K562 (cell line): ENCODE measurements around the gene NSMF. TPM values are rescaled to one million over a fixed set of nuclear protein-coding genes. Genes with fewer than 3 reads are reported as not detected.

Source experiments
- ATAC-seq: fragments of 200-7000 bp; cut with Tn5 transposase; 3 replicates; pipeline ENCODE4 v1.9.1; 2020; ENCODE audit warnings: moderate library complexity
- BruUV-seq: library from RNA; stranded (reverse); fragments of 400-500 nt; replicated peaks from 2 replicates; lab custom pipeline; 2021; lab: Mats Ljungman, UMichigan
- CTCF ChIA-PET: fragments of 300-600 bp; formaldehyde crosslinking; extraction: SDS; loops from one replicate; lab custom pipeline; 2021; ENCODE audit warnings: low intra/inter-chr PET ratio; lab: Yijun Ruan, JAX
- POLR2A ChIA-PET: fragments of 300-600, 350-650 bp; sonication (Branson Sonifier 250); formaldehyde crosslinking; extraction: SDS; loops from one replicate; lab custom pipeline; 2021; ENCODE audit warnings: antibody characterized with exemption, inconsistent platforms; lab: Yijun Ruan, JAX
- DNase-seq, 4 experiments: peaks; one replicate each; pipeline versions ENCODE4 v3.0.0 to v3.0.0-alpha.2; 2011 to 2018; ENCODE audit warnings: low spot score in 3 of 4, mixed read lengths in 3 of 4; ENCODE audit errors: extremely low read depth in 1 of 4
- FAIRE-seq: peaks from 2 replicates; lab custom pipeline; 2011; peaks lifted over from hg19 to GRCh38; lab: Jason Lieb, UNC
- H2AFZ ChIP-seq: 2 replicates; pipeline ENCODE4 v1.6.0; 2011; ENCODE audit warnings: low read depth, low read length, control low read depth, inconsistent platforms
- H3K27ac ChIP-seq: fragments of 200-600 bp; 3 replicates; pipeline ENCODE4 v1.8.0; 2011; ENCODE audit warnings: low read depth, mild to moderate bottlenecking, control low read depth, inconsistent platforms, low read length, moderate library complexity, mixed read lengths; ENCODE audit errors: extremely low read depth
- H3K27me3 ChIP-seq, 2 experiments: fragments of 300-600 bp in 1 of 2; 2 replicates in 1 of 2; 3 replicates in 1 of 2; pipeline versions ENCODE4 v1.6.0 to v1.8.0; 2011; ENCODE audit warnings: inconsistent platforms in 2 of 2, low read length in 2 of 2, mild to moderate bottlenecking in 1 of 2, mixed read lengths in 1 of 2, moderate library complexity in 1 of 2; ENCODE audit not compliant: control insufficient read depth in 2 of 2, insufficient read depth in 2 of 2
- H3K36me3 ChIP-seq: fragments of 300-600 bp; 3 replicates; pipeline ENCODE4 v1.8.0; 2011; ENCODE audit warnings: mild to moderate bottlenecking, low read length, inconsistent platforms; ENCODE audit not compliant: control insufficient read depth, insufficient read depth
- H3K4me1 ChIP-seq, 2 experiments: fragments of 200-600 bp in 1 of 2; replicated peaks in 1 of 2; 2 replicates in 1 of 2; 3 replicates in 1 of 2; pipeline versions ENCODE4 v1.5.1 to v1.8.0; 2011; ENCODE audit warnings: inconsistent platforms in 2 of 2, low read length in 2 of 2, mild to moderate bottlenecking in 1 of 2, mixed read lengths in 1 of 2, moderate library complexity in 1 of 2; ENCODE audit not compliant: control insufficient read depth in 2 of 2, insufficient read depth in 2 of 2
- H3K4me2 ChIP-seq: 2 replicates; pipeline ENCODE4 v1.6.1; 2011; ENCODE audit warnings: low read length, control low read depth, inconsistent platforms, mixed read lengths; ENCODE audit not compliant: insufficient read depth
- H3K4me3 ChIP-seq: fragments of 200-600 bp; sonication (generic), shearing (Covaris generic); 2 replicates; pipeline ENCODE4 v1.5.1; 2016; ENCODE audit warnings: control low read depth, inconsistent platforms
- H3K79me2 ChIP-seq: fragments of 200-600 bp; 3 replicates; pipeline ENCODE4 v1.8.0; 2011; ENCODE audit warnings: low read length, inconsistent platforms; ENCODE audit not compliant: control insufficient read depth, insufficient read depth
- H3K9ac ChIP-seq, 2 experiments: 2 replicates each; pipeline versions ENCODE4 v1.6.0 to v1.6.1; 2011; ENCODE audit warnings: low read depth in 2 of 2, low read length in 2 of 2, control low read depth in 1 of 2, inconsistent platforms in 1 of 2, mild to moderate bottlenecking in 1 of 2, mixed read lengths in 1 of 2; ENCODE audit not compliant: insufficient read depth in 1 of 2
- H3K9me1 ChIP-seq: one replicate; pipeline ENCODE4 v1.6.0; 2011; ENCODE audit warnings: inconsistent platforms, mild to moderate bottlenecking, low read length, moderate library complexity; ENCODE audit not compliant: control insufficient read depth, insufficient read depth
- H3K9me3 ChIP-seq: replicated peaks from 2 replicates; pipeline ENCODE4 v1.5.1; 2011; ENCODE audit warnings: low read depth, low read length, inconsistent platforms; ENCODE audit not compliant: control insufficient read depth, insufficient read depth
- H4K20me1 ChIP-seq: replicated peaks from 2 replicates; pipeline ENCODE4 v1.6.1; 2011; ENCODE audit warnings: low read length, inconsistent platforms, mixed read lengths; ENCODE audit not compliant: control insufficient read depth, insufficient read depth
- EGR1 ChIP-seq: fragments of 450-650 bp; conservative IDR thresholded peaks from 2 replicates; pipeline ENCODE4 v1.6.1; 2017; ENCODE audit warnings: mild to moderate bottlenecking
- HNRNPL ChIP-seq: fragments of 200-400 bp; formaldehyde crosslinking; IDR thresholded peaks from 2 replicates; pipeline ENCODE4 v1.6.1; 2017; ENCODE audit warnings: low read depth, mild to moderate bottlenecking, low read length
- POLR2G ChIP-seq: fragments of 200-400 bp; formaldehyde crosslinking; IDR thresholded peaks from 2 replicates; pipeline ENCODE4 v1.6.1; 2017; ENCODE audit warnings: low read depth, mild to moderate bottlenecking, antibody characterized with exemption, low read length, moderate library complexity
- SAFB2 ChIP-seq: fragments of 200-400 bp; formaldehyde crosslinking; IDR thresholded peaks from 2 replicates; pipeline ENCODE4 v1.6.1; 2018; ENCODE audit warnings: borderline replicate concordance, low read length, low read depth, moderate library complexity; ENCODE audit not compliant: severe bottlenecking
- SRF ChIP-seq, 2 experiments: fragments of 250-450, 450-650 bp in 1 of 2; sonication (Bioruptor Pico) in 1 of 2; sonication (generic) in 1 of 2; formaldehyde crosslinking; IDR thresholded peaks; 2 replicates each; pipeline versions ENCODE4 v1.5.0 to v1.5.1; 2020 to 2022; ENCODE audit warnings: mild to moderate bottlenecking in 1 of 2, missing genetic modification reagents in 1 of 2
- TBP ChIP-seq: optimal IDR thresholded peaks from 2 replicates; pipeline ENCODE3; 2011; ENCODE audit warnings: low read depth, low read length, improper control_type of control experiment
- XRCC5 ChIP-seq: fragments of 200-400 bp; formaldehyde crosslinking; IDR thresholded peaks from 2 replicates; pipeline ENCODE4 v1.6.1; 2017; ENCODE audit warnings: low read depth, mild to moderate bottlenecking, low read length
- ZNF408 ChIP-seq: fragments of 250-450 bp; sonication (Bioruptor Pico); IDR thresholded peaks from 2 replicates; pipeline ENCODE4 v1.4.0; 2020; ENCODE audit warnings: low read depth, mild to moderate bottlenecking, moderate library complexity
- WGBS: fragments of 100-300 bp; shearing (Covaris generic); methylation state at CpG from one replicate; pipeline ENCODE4 v1.1.6; 2016; ENCODE audit warnings: low coverage, mixed read lengths; ENCODE audit not compliant: insufficient coverage; ENCODE audit errors: missing lambda C conversion rate; 5-methylcytosine and 5-hydroxymethylcytosine counted together
- in situ Hi-C: fragments of 300-500 bp; cut with MboI; formaldehyde crosslinking; loops from 4 replicates; pipeline ENCODE4 v1.15.0; 2018; ENCODE audit warnings: inconsistent platforms, mixed read lengths
- intact Hi-C: fragments of 100-400 bp; cut with micrococcal nuclease; formaldehyde crosslinking; loops from 2 replicates; pipeline ENCODE4 v1.14.2; 2022
- polyA plus RNA-seq, 8 experiments: library from polyadenylated mRNA; depleted of rRNA in 4 of 8; stranded (reverse) in 5 of 8; unstranded in 3 of 8; fragments of >200 nt; fragmentation: Nextera tagmentation in 2 of 8; fragmentation: Illumina TruSeq in 1 of 8; extraction: Ambion mirVana in 2 of 8; extraction: Trizol in 1 of 8; gene quantifications; 2 replicates each; pipeline versions ENCODE4 v1.2.1 to v1.2.3, GENCODE V29; 2011 to 2014; ENCODE audit warnings: inconsistent platforms in 1 of 8, missing spikeins in 1 of 8
- total RNA-seq, 7 experiments: library from RNA; depleted of rRNA in 6 of 7; stranded (reverse); fragments of >200 nt in 6 of 7; fragmentation: Illumina TruSeq in 2 of 7; extraction: Trizol in 2 of 7; gene quantifications; 2 replicates each; pipeline versions ENCODE4 v1.2.1 to v1.2.3, GENCODE V29; 2011 to 2021; ENCODE audit warnings: low replicate concordance in 1 of 7

The NSMF gene
- total and polyA plus RNA-seq, 9 of the 15 experiments (the other 6 are each of a cell fraction or from before 2014, with no cell fraction given): 0.20 to 82.7 (median 29.3) TPM

- no peak for TF ChIP-seq XRCC5
- no peak for TF ChIP-seq ZNF408 (CRISPR knock-in tag)
- TF ChIP-seq TBP: no peak
- peak in 1 of 2 experiments; percentile 32; a peak in 1 of 4 replicates for TF ChIP-seq SRF (CRISPR knock-in tag; IDR thresholded peaks at IDR 0.05)
- TF ChIP-seq SAFB2: no peak
- TF ChIP-seq EGR1: no peak
Measured at GRCh38 chr9:137405677-137406081, 53.5 kb downstream of the NSMF start (continued).

- H3K9ac ChIP-seq: peak overlapping the region in 1 of 2 experiments; percentile 52; a peak in 2 of 4 replicates
- H3K27me3 ChIP-seq: no peaks in the 10 kb centered on the region
- no peaks in the 10 kb centered on the region for H4K20me1 ChIP-seq
- in situ Hi-C loops (no loop called here), intact Hi-C loops (no loop called here)
- H3K27ac ChIP-seq: no peak overlapping the region
- ChIA-PET POLR2A (no interaction called here), CTCF (no interaction called here)
- peaks cover 8% of the 10 kb centered on the region; the same call in 2 of the 3 replicates for H3K79me2 ChIP-seq
- FAIRE-seq: no peak
- peaks cover 7 to 54% of the 10 kb centered on the region in 2 experiments; a peak in 4 of 5 replicates for H3K4me1 ChIP-seq
- TF ChIP-seq HNRNPL: no peak
- 0 out of 2 replicates have a peak, but pooled peaks have one; percentile 12 for TF ChIP-seq POLR2G
- H3K4me2 ChIP-seq: peak overlapping the region; percentile 29; the same call in 1 of the 2 replicates
- DNase-seq: no peak
- no TSS peak for BruUV-seq
- H3K36me3 ChIP-seq: no peaks in the 10 kb centered on the region
- H3K9me3 ChIP-seq: 0 out of 2 replicates have a peak, but pooled peaks cover 7% of the 10 kb centered on the region
- WGBS: 82% methylated on average over 8 of the region's 24 CpGs
- H3K4me3 ChIP-seq: no peak overlapping the region
- no peak overlapping the region for H2AFZ ChIP-seq
- ATAC-seq: no peak
- H3K9me1 ChIP-seq: no peaks in the 10 kb centered on the region
Measured at GRCh38 chr9:137404961-137405567, 54.1 kb downstream of the NSMF start.
